PFSK-1 (cell line): ENCODE results near the gene RAP1GAP2.

Experiments
- FOXP2 ChIP-seq: optimal IDR thresholded peaks from 2 replicates; pipeline ENCODE3; 2011; ENCODE audit warnings: borderline replicate concordance, control low read depth, inconsistent platforms; ENCODE audit not compliant: insufficient read depth; ENCODE audit errors: extremely low read length, extremely low read depth
- POLR2AphosphoS5 ChIP-seq: IDR thresholded peaks from 2 replicates; pipeline ENCODE4 v1.6.1; 2012; ENCODE audit warnings: low read depth, mild to moderate bottlenecking, control low read depth, low read length, moderate library complexity
- SIN3A ChIP-seq: IDR thresholded peaks from 2 replicates; pipeline ENCODE4 v1.6.1; 2012; ENCODE audit warnings: mild to moderate bottlenecking, low read length, moderate library complexity, borderline replicate concordance; ENCODE audit not compliant: insufficient read depth
- TAF1 ChIP-seq: IDR thresholded peaks from 2 replicates; pipeline ENCODE4 v1.6.1; 2012; ENCODE audit warnings: low read length, control low read depth, borderline replicate concordance; ENCODE audit not compliant: insufficient read depth
- TF ChIP-seq, protein P1 (sequence below), 2 experiments: IDR thresholded peaks; 2 replicates each; pipeline versions ENCODE4 v1.6.1 to v1.8.0; 2011 to 2012; ENCODE audit warnings: low read depth in 2 of 2, low read length in 2 of 2, control low read depth in 1 of 2, inconsistent platforms in 1 of 2, mild to moderate bottlenecking in 1 of 2, moderate library complexity in 1 of 2; ENCODE audit not compliant: insufficient read depth in 1 of 2

RAP1GAP2 gene

DNA sequence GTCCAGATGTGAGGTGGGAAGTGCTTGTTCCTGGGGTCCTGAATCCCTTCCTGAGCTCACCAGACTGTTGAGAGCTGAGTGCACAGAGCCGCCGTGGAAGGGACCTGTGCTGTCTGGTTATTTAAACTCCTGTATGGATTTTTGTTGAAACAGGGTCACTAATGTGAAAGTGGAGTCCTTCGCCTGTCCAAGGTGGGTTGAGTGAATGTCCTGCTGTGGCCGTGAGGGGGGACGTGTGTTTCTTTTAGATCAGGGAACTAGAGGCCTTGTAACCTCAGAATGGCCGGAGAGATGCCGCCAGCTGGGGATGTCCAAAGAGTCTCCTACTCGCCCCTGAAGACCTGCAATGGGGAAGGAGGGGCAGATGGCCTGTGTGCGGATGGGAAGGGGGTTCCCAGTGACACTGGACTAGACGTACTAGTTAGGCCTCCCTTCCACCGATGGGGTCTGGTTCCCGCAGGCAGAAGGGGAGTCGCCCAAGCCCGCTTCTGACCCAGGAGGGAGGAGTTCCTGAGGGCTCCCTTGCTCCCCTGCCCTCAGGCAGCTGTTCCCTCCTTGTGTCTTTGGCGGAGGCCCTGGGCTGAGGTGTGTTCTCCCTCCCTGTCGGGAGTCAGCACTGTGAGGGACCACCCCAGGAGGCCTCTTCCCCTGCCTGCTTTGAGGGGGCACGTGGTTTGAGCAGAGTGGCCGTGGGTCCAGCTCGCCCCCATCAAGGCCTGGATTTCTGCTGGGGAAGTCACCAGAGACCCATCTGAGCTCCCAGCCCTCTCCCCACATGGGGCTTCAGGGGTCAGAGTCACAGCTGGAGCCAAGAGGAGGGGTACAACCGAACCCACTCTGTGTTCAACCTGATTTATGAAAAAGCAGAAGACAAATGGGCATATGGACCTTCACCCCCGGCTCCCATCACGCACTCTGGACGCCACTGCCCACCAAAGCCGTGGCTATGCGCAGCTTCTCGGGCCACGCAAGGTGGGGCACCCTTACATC is 236.3 kb downstream of the RAP1GAP2 start:
- no peak for TF ChIP-seq SIN3A
- TF ChIP-seq TAF1, result no peak
- TF ChIP-seq FOXP2, result no peak
- TF ChIP-seq POLR2AphosphoS5, result no peak
- TF ChIP-seq, protein P1, sequence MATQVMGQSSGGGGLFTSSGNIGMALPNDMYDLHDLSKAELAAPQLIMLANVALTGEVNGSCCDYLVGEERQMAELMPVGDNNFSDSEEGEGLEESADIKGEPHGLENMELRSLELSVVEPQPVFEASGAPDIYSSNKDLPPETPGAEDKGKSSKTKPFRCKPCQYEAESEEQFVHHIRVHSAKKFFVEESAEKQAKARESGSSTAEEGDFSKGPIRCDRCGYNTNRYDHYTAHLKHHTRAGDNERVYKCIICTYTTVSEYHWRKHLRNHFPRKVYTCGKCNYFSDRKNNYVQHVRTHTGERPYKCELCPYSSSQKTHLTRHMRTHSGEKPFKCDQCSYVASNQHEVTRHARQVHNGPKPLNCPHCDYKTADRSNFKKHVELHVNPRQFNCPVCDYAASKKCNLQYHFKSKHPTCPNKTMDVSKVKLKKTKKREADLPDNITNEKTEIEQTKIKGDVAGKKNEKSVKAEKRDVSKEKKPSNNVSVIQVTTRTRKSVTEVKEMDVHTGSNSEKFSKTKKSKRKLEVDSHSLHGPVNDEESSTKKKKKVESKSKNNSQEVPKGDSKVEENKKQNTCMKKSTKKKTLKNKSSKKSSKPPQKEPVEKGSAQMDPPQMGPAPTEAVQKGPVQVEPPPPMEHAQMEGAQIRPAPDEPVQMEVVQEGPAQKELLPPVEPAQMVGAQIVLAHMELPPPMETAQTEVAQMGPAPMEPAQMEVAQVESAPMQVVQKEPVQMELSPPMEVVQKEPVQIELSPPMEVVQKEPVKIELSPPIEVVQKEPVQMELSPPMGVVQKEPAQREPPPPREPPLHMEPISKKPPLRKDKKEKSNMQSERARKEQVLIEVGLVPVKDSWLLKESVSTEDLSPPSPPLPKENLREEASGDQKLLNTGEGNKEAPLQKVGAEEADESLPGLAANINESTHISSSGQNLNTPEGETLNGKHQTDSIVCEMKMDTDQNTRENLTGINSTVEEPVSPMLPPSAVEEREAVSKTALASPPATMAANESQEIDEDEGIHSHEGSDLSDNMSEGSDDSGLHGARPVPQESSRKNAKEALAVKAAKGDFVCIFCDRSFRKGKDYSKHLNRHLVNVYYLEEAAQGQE (IDR thresholded peaks at IDR 0.05; ENCODE audit: insufficient read depth in 1 of 2, low read depth in 2 of 2, low read length in 2 of 2), result no peak

DNA sequence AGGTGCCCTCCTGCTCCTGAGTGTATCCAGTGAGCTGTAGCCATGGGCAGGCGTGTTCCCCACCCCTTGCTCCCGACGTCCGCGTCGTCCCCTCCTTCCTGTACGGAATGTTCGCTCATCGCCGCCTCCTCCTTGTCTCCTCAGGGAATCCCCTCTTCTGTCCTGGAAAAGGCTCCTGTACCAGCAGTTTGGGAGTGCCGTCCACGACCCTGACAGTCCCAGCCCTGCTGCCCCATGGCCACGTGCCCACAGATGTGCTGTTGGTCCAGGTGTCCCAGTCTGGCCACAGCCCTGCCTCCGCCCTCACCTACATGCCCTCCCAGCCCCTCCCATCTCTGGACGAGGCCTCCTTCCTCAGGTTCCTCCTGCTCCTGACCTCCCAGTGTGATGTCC is 237.0 kb downstream of the RAP1GAP2 start:
- TF ChIP-seq SIN3A (no peak), FOXP2 (no peak), POLR2AphosphoS5 (no peak), TAF1 (no peak)
- TF ChIP-seq, protein P1 (IDR thresholded peaks at IDR 0.05; ENCODE audit: insufficient read depth in 1 of 2, low read depth in 2 of 2, low read length in 2 of 2), result no peak

DNA sequence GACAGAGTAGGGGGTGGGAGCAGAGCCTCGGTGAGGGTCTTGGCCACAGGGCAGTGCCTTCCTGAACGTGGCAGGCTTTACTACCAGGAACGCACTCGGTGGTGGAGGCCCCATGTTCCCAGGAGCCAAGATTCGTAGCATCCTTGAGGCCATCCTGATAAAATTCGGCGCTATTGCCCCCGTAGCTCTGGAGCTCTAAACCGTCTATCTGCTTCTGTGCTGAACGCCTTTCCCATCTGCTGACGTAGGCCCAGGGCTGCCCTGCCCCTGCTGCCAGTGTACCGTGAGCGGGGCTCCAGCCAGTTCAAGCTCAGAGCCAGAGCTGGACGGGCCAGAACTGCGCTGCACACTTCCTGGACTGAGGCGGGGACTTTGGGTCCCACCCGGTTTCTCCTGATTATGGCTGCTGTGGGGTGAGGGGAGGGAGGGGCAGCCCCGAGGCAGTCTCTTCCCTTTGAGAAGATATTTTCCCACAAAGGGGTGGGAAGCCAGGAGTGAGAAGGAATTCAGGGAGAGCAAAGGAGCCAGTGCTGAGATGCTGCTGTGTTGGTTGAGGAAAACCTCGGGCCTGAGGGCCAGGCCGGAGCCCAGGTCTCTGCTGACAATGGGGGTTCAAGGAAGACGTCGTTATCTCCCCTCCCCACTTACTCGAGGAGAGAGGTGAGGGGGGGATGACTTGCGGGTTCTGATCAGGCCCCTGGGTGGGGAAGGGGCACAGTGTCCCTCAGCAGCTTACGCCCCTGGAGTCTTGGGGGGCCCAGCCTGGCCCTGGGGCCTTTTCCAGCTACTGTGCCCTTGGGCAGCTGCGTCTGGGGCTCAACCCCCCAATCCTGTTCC is 237.7 kb downstream of the RAP1GAP2 start:
- TF ChIP-seq, protein P1 (IDR thresholded peaks at IDR 0.05; ENCODE audit: insufficient read depth in 1 of 2, low read depth in 2 of 2, low read length in 2 of 2), result no peak
- TF ChIP-seq POLR2AphosphoS5 (no peak), TAF1 (no peak), FOXP2 (no peak), SIN3A (no peak)

DNA sequence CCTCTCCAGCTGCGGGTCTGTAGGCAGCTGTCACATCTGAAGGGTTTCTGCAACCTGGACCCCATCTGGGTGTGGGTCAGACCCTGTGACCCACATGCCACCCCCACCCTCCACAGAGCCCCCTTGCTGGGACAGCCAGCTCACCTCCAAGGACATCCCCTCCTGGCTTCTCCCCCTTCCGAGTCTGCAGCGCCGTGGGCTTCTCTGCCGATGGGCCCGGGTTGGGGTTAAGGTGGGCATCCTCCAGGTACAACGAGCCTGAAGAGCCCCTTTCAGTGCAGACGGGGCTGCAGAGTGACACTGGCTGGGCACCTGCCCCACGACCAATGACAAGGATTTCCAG is 238.3 kb downstream of the RAP1GAP2 start:
- no peak for TF ChIP-seq TAF1
- no peak for TF ChIP-seq SIN3A
- TF ChIP-seq FOXP2, result no peak
- no peak for TF ChIP-seq POLR2AphosphoS5
- TF ChIP-seq, protein P1 (IDR thresholded peaks at IDR 0.05; ENCODE audit: insufficient read depth in 1 of 2, low read depth in 2 of 2, low read length in 2 of 2), result no peak
